Esophagus (tissue), 2 donors: ENCODE data around the gene TARBP2. TPM values are rescaled to one million over a fixed set of nuclear protein-coding genes. Genes with fewer than 3 reads are reported as not detected.

Source experiments
- H3K27ac ChIP-seq, 2 donors: one replicate each; pipeline ENCODE4 v1.5.1; 2013; ENCODE audit warnings: low read depth in 2 of 2, mild to moderate bottlenecking in 2 of 2, inconsistent platforms in 1 of 2, low read length in 1 of 2, moderate library complexity in 1 of 2
- H3K27me3 ChIP-seq, 2 donors: one replicate each; pipeline ENCODE4 v1.6.1; 2013; ENCODE audit warnings: low read length in 2 of 2, control low read depth in 1 of 2, mild to moderate bottlenecking in 1 of 2; ENCODE audit not compliant: insufficient read depth in 2 of 2, control insufficient read depth in 1 of 2
- H3K36me3 ChIP-seq, 2 donors: one replicate each; pipeline ENCODE4 v1.6.1; 2013; ENCODE audit warnings: low read length in 1 of 2; ENCODE audit not compliant: control insufficient read depth in 2 of 2, insufficient read depth in 2 of 2
- H3K4me1 ChIP-seq, 2 donors: one replicate each; pipeline ENCODE4 v1.6.1; 2013; ENCODE audit warnings: low read length in 1 of 2; ENCODE audit not compliant: control insufficient read depth in 2 of 2, insufficient read depth in 2 of 2
- H3K4me3 ChIP-seq, 2 donors: one replicate each; pipeline ENCODE4 v1.5.1; 2013; ENCODE audit warnings: low read length in 2 of 2, mild to moderate bottlenecking in 2 of 2, low read depth in 1 of 2, moderate library complexity in 1 of 2
- H3K9me3 ChIP-seq, 2 donors: one replicate each; pipeline ENCODE4 v1.6.1; 2013; ENCODE audit warnings: mild to moderate bottlenecking in 2 of 2, low read depth in 1 of 2, low read length in 1 of 2, moderate library complexity in 1 of 2; ENCODE audit not compliant: control insufficient read depth in 2 of 2, insufficient read depth in 1 of 2
- WGBS, 2 donors: extraction: QIAGEN DNeasy Blood & Tissue Kit; methylation state at CpG; one replicate each; pipeline ENCODE4 v1.1.7; 2013; 5-methylcytosine and 5-hydroxymethylcytosine counted together
- polyA plus RNA-seq, 2 donors: library from polyadenylated mRNA; stranded (reverse); fragments of 200-250 nt; gene quantifications; one replicate each; pipeline ENCODE4 v1.2.3, GENCODE V29; 2013
- donor health status: healthy with polysubstance abuse.
- donor health status: Bipolar disorder and iron deficiency.

The TARBP2 gene
- polyA plus RNA-seq, 2 donors: 20.1 to 24.8 TPM

DNA sequence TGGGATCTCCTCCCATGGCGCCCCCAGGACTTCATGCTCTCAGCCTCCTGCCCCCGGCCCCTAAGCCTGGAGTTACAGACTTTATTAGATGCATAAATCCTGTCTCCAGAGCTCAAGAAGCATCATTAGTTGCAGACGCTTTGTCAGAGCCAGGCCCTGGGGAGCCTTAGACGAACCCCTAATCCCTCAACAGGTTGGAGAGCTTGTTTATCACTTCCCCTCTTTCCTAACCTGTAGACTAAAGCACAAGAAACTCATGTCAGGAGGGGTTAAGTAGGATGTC is 6.5 kb downstream of the TARBP2 start:
- H3K27me3 ChIP-seq: no peaks in the 10 kb centered on the region
- H3K27ac ChIP-seq: no peak overlapping the region
- H3K9me3 ChIP-seq: no peaks in the 10 kb centered on the region
- H3K4me3 ChIP-seq: no peak overlapping the region
- WGBS, 2 donors: 80 to 82% methylated on average over 4 of the region's 4 CpGs
- peaks cover 0 to 3% of the 10 kb centered on the region in 2 donors for H3K4me1 ChIP-seq
- peaks cover 9 to 42% of the 10 kb centered on the region in 2 donors for H3K36me3 ChIP-seq

DNA sequence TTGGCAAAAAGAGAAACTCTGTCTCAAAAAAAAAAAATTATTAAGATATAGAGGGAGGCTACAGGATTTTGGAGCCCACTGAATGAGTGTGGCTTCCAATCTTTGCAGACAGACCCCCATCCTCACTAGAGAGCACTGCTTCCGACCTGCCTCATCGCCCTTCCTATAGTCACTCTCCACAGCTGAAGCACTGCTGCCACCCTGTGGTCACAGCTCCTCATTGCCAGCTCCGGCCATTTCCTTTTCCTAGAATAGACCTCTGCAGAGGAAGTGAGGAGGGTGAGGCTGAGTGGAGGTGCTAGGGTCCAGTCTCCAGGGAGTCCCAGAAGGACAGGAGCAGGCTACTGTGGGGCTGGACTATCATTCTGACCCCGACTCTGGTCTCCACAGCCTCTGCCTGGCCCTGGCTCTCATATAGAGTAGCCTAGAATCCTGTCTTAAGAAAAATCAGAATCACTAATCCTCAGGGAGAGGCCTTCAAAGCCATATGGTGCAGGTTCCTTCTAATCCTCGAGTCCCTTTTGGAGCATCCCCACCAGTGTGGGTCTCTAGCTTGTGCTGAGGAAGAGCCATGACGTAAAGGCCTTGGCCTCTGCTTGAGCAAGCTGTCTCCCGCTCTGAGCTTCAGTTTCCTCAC is 7.6 kb downstream of the TARBP2 start:
- Histone ChIP-seq H3K27me3 (no peaks in the 10 kb centered on the region), H3K27ac (peak overlapping the region in 1 of 2 donors; percentile 44), H3K4me1 (no peaks in the 10 kb centered on the region), H3K9me3 (no peaks in the 10 kb centered on the region), H3K4me3 (no peak overlapping the region), H3K36me3 (peaks cover 11 to 43% of the 10 kb centered on the region in 2 donors)
- 32% methylated on average over 7 of the region's 7 CpGs for WGBS, 2 donors

DNA sequence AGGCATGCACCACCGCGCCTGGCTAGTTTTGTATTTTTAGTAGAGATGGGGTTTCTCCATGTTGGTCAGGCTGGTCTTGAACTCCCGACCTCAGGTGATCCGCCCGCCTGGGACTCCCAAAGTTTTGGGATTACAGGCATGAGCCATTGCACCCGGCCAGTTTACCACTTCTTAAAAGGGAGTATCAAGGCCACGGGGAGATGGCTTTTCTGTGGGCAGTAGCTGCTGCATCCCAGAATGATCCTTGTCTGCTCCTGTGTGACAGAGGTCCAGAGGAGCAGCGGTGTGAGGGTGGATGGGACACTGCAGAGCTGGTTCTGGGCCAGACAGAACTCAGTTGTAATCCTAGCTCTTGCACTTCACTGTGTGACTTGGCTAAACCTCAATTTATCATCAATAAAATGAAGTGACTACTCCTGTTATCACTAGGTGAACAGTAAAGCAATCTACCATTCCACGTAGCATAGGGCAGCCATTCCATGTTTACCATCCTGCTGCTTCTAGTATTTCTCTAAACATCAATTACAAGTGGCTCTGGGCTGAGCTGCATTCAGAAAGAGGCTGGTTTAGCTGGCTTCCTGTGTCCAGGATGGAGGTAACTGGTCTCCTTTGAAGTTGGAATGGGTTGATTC is 9.2 kb downstream of the TARBP2 start:
- no peaks in the 10 kb centered on the region for H3K4me1 ChIP-seq
- H3K36me3 ChIP-seq: peaks cover 23 to 33% of the 10 kb centered on the region in 2 donors
- 82 to 88% methylated on average over 9 of the region's 9 CpGs for WGBS, 2 donors
- no peak overlapping the region for H3K4me3 ChIP-seq
- H3K27ac ChIP-seq: no peak overlapping the region
- H3K27me3 ChIP-seq: no peaks in the 10 kb centered on the region
- H3K9me3 ChIP-seq: no peaks in the 10 kb centered on the region

DNA sequence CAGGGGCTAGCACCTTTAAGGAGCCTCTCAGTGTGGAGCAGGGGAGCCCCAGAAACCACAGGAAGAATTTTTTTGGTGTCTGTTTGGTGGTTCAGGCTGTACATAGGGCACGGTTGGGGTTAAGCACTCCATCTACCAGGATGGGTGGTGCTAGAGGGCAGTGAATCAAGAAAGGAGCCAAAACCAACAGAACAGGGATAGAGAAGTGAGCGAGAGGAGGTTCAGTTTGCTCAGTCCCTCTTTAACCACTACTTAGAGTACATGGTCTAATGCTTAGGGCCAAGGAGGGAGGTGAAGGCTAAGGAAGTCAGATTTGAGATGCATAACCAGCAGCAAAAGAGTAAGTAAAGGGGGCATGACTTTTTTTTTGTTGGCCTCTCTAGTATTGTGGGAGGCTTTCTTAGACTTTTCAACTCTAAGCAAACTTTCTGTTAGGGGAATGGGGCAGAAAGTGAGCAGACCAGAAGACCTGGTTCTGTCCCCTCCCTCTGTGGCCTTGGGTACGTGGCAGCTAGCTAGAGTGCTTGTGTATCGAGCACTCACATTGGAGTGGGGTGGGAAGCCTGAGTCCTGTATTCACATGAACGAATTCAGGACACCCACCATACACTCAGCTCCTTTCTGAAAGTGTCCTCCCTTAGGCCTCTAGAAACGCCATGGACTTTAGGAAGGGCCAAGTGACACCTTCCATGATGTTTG is 12.8 kb downstream of the TARBP2 start:
- Histone ChIP-seq H3K27me3 (no peaks in the 10 kb centered on the region), H3K4me3 (no peak overlapping the region), H3K4me1 (no peaks in the 10 kb centered on the region), H3K9me3 (no peaks in the 10 kb centered on the region), H3K36me3 (peaks cover 22 to 29% of the 10 kb centered on the region in 2 donors), H3K27ac (no peak overlapping the region)
- 81% methylated on average over 6 of the region's 6 CpGs for WGBS, 2 donors

DNA sequence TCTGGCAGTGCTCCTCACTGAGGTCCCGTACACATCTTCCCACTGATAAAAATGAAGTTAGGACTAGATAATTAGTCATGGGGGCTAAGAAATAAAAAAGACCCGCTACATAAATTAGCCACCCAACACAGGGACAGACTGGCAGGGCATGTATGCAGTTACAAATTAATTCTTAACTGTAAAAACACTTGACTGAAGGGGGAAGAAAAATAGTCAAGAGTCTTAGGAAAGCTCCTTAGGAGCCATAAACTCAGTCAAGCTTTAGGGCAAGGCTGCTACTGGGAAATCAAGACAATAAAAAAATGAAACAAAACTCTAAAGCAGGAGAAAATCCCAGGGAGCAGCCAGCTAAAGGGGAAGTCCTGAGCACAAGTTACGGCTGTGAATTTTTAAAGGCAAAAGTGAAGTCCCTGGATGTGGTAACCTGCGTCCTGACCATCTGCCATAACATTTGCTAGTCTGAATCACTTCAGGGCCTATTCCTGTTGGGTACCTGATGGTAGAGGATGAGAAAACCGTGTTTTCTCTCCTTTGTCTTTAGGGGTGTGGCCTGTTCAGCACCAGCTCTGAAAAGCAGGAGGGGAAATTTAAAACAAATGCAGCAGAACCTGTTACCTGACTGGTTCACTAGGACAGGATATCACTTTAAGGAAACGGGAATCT is 13.7 kb downstream of the TARBP2 start:
- WGBS, 2 donors: 75 to 76% methylated on average over 6 of the region's 6 CpGs
- Histone ChIP-seq H3K4me1 (no peaks in the 10 kb centered on the region), H3K4me3 (no peak overlapping the region), H3K36me3 (peaks cover 22 to 29% of the 10 kb centered on the region in 2 donors), H3K27me3 (no peaks in the 10 kb centered on the region), H3K9me3 (no peaks in the 10 kb centered on the region), H3K27ac (no peak overlapping the region)

DNA sequence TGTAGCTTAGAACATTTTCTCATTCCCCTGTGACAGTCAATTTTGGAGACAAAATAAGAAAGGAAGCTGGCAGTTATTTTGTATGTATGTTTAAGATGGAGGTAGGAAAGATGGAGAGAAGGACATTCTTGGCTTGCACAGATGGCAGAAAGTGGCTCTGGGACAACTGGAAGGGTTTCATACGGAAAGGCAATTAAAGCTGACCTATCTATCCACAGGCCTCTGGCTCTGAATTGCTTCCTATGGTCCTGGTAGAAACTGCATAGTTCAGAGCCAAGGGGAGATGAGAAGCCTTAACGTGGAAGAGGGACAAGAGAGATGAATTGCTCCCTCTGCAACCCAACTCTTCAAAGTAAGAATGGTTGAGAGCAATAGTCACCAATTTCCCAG is 14.2 kb downstream of the TARBP2 start:
- H3K9me3 ChIP-seq: no peaks in the 10 kb centered on the region
- no peaks in the 10 kb centered on the region for H3K4me1 ChIP-seq
- no peak overlapping the region for H3K4me3 ChIP-seq
- 81 to 87% methylated on average over 2 of the region's 2 CpGs for WGBS, 2 donors
- peak overlapping the region in 1 of 2 donors; percentile 18 for H3K27ac ChIP-seq
- H3K36me3 ChIP-seq: peaks cover 20 to 29% of the 10 kb centered on the region in 2 donors
- H3K27me3 ChIP-seq: no peaks in the 10 kb centered on the region

DNA sequence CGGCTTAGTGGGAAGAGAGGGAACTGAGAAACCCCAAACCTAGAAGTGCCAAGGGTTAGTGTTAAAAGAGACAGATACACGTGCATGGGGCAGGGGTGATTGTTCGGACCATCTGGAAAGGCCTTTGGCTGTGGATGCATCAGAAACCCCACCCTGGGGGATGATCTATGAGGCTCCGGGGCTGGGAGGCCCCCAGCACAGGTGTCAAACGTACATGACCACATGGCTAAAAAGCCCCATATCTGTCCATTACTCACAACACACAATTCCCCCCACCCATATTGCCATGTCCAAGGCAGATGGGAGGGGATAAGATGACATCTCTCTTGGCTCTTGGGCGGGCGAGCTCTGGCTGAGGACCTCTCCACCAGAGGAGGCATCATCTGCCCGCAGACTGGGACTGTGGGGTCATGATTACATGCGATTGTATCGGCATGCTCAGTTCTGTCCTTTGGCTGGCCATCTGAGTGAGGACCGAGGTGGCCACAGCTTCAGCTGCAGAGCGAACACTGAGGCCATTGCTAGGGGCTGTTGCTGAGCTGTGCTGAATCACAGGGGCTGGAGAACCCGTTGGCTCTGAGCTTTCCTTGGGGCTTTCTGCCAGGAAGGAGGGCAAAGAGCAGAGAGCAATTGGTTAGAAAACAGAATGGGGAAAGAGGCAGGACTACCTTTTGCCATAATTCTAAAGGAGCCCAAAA is 15.8 kb downstream of the TARBP2 start:
- Histone ChIP-seq H3K36me3 (peaks cover 18 to 32% of the 10 kb centered on the region in 2 donors), H3K4me1 (no peaks in the 10 kb centered on the region), H3K27ac (no peak overlapping the region), H3K4me3 (no peak overlapping the region), H3K9me3 (no peaks in the 10 kb centered on the region), H3K27me3 (no peaks in the 10 kb centered on the region)
- 84 to 86% methylated on average over 13 of the region's 13 CpGs for WGBS, 2 donors

DNA sequence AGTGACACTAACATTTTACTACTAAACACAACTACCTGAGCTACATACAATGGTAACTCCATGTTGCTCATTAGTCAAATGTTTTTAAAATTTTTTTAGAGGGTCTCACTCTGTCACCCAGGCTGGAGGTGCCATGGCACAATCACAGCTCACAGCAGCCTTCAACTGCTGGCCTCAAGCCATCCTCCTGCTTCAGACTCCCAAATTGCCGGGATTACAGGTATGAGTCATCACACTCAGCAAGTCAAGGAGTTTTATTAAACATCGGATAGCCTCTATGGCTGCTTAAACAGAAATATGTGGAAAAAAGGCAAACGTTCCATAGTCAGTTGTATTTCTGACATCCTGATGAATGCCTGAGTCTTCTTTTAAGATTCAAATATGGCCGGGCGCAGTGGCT is 17.3 kb downstream of the TARBP2 start:
- peaks cover 16 to 34% of the 10 kb centered on the region in 2 donors for H3K36me3 ChIP-seq
- H3K4me1 ChIP-seq: no peaks in the 10 kb centered on the region
- H3K27ac ChIP-seq: no peak overlapping the region
- H3K9me3 ChIP-seq: no peaks in the 10 kb centered on the region
- H3K27me3 ChIP-seq: no peaks in the 10 kb centered on the region
- H3K4me3 ChIP-seq: no peak overlapping the region
- 66 to 78% methylated on average over 5 of the region's 5 CpGs for WGBS, 2 donors

DNA sequence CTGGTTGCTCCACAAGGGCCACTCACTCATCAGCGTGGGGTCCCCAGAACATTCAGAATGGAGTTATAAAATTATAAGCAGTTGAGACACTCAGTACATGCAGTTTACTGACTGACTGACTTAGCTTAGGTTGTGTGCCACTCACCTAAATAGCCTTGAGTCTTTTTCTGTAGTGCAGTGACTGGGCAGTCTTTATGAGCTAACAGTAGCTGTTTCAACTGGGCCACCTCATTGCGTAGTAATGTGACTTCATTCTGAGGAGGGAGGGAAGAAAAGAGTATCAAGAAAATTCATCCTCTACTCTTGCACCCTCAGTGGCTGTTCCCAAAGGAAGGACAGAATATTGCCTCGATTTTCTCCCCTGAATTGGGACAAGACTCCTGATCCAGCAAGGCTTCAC is 22.0 kb downstream of the TARBP2 start:
- no peak overlapping the region for H3K4me3 ChIP-seq
- WGBS, 2 donors: 92 to 93% methylated on average over 3 of the region's 3 CpGs
- no peaks in the 10 kb centered on the region for H3K4me1 ChIP-seq
- H3K9me3 ChIP-seq: no peaks in the 10 kb centered on the region
- H3K27me3 ChIP-seq: no peaks in the 10 kb centered on the region
- H3K27ac ChIP-seq: no peak overlapping the region
- H3K36me3 ChIP-seq: peaks cover 11 to 18% of the 10 kb centered on the region in 2 donors
